AG10803 (cell line): ENCODE results near the gene ARHGEF6.

ENCODE experiments used
- DNase-seq: peaks from one replicate; pipeline ENCODE4 v3.0.0; 2010; ENCODE audit warnings: low read depth
- H3K4me3 ChIP-seq: 2 replicates; pipeline ENCODE4 v1.5.1; 2011; ENCODE audit warnings: mild to moderate bottlenecking, low read length, control low read depth
- CTCF ChIP-seq: conservative IDR thresholded peaks from 2 replicates; pipeline ENCODE4 v1.5.1; 2011; ENCODE audit warnings: mild to moderate bottlenecking, low read length, control low read depth, inconsistent platforms

Gene ARHGEF6

DNA sequence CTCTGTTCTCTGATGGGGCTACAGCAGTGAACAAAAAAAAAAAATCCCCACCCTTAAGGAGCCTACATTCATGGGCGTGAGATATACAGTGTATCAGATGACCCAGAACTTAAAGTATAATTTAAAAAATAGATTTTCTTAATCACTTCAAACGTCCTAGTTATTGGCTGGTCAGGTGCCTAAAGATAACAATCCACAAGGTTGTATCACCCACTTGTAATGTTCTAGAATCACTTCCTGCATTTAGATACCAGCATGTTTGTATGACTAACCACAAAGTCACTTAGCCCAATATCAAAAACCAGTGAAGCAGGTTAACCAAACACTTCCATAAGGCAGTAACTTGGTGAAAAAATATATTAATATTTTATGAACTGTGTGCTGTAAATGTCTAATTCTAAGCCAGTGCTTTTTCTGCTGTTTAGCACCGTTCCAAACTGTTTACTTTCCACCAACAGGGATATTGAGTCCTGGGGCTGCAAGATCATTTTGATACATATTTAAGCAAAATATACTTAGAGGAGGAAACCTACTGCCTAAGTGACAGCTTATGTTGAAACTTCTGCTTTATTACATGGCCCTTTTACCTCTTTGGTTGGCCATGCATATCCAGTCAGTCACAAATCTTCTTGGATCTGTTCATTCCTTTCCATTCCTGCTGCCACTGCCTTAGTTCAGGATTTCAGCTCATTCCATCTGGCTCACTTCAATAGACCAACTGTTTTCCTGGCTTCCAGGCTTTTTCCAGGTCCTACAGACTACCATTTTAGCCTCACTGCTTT, 89.5 kb downstream of the ARHGEF6 start:
- no peak for TF ChIP-seq CTCF
- DNase-seq, result no peak
- H3K4me3 ChIP-seq, result no peak overlapping the region

- no peak for TF ChIP-seq CTCF
- no peak for DNase-seq
- no peak overlapping the region for H3K4me3 ChIP-seq
Observed at GRCh38 chrX:136689436-136689835, 91.3 kb downstream of the ARHGEF6 start.

DNA sequence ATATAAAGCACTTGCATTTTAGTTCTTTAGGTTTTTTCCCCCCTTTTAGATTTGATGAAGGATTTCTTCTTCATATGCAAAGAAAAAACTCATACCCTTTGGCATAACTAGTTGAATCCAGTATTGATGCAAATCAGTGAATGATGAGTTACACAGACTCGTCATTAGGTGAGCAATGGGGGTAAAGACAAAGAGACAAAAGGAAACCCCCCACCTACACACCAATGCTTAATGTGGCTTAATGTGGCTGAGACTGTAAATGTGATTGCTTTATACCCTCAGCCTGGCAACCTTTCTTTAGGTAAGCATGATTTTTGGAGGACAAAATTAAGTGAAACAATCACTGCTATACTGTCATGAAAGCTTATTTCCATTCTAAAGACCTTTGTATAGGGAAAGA, 93.3 kb downstream of the ARHGEF6 start:
- H3K4me3 ChIP-seq, result no peak overlapping the region
- no peak for TF ChIP-seq CTCF

GRCh38 chrX:136684120-136684519, 96.6 kb downstream of the ARHGEF6 start:
- DNase-seq, result no peak
- TF ChIP-seq CTCF, result no peak
- no peak overlapping the region for H3K4me3 ChIP-seq

More for the DNA sequence above, 93.3 kb downstream of the ARHGEF6 start:
- no peak for DNase-seq

- no peak for TF ChIP-seq CTCF
- no peak overlapping the region for H3K4me3 ChIP-seq
- no peak for DNase-seq
Observed at GRCh38 chrX:136679531-136679930, 101.2 kb downstream of the ARHGEF6 start.

- TF ChIP-seq CTCF, result no peak
Observed at GRCh38 chrX:136674270-136674985, 106.3 kb downstream of the ARHGEF6 start.

More at GRCh38 chrX:136674270-136674985, 106.3 kb downstream of the ARHGEF6 start:
- no peak for DNase-seq
- no peak overlapping the region for H3K4me3 ChIP-seq
